Measurements from ENCODE around the gene OR2Y1.

DNA sequence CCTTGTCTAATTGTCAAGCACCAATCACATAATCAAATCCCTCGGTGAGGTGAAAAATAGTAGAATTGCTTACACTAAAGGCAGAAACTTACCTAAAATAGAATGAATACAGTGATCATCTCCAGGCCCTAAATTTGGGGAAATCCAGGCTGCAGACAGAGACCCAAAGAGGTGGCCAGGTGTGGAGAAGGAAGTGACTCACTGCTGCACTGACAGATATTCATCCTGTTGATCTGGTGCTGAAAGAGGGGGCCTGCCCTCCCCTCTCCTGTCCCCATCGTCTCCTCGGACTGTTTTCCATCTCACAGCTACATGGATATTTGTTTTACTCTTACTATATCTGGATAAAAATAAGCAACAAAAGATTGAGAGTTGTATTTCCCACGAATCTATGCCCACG lies 15.9 kb downstream of the OR2Y1 start:
- TF ChIP-seq, protein P1, sequence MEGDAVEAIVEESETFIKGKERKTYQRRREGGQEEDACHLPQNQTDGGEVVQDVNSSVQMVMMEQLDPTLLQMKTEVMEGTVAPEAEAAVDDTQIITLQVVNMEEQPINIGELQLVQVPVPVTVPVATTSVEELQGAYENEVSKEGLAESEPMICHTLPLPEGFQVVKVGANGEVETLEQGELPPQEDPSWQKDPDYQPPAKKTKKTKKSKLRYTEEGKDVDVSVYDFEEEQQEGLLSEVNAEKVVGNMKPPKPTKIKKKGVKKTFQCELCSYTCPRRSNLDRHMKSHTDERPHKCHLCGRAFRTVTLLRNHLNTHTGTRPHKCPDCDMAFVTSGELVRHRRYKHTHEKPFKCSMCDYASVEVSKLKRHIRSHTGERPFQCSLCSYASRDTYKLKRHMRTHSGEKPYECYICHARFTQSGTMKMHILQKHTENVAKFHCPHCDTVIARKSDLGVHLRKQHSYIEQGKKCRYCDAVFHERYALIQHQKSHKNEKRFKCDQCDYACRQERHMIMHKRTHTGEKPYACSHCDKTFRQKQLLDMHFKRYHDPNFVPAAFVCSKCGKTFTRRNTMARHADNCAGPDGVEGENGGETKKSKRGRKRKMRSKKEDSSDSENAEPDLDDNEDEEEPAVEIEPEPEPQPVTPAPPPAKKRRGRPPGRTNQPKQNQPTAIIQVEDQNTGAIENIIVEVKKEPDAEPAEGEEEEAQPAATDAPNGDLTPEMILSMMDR (IDR thresholded peaks at IDR 0.05), result no peak
- no peak for TF ChIP-seq POLR2A (IDR thresholded peaks at IDR 0.05)
